HT-29 (cell line): ENCODE data around the gene CFAP298. TPM values are rescaled to one million over a fixed set of nuclear protein-coding genes. Genes with fewer than 3 reads are reported as not detected.
"Not testable (repeated sequence)": the region's sequence is repeated elsewhere in the genome, so short reads cannot be mapped to it uniquely, and the experiment has no call there.

ENCODE experiments used
- DNase-seq: peaks from one replicate; pipeline ENCODE4 v3.0.0-alpha.2; 2015; ENCODE audit warnings: low spot score
- small RNA-seq: library from RNA; depleted of rRNA; stranded (forward); fragments of <200 nt; gene quantifications from one replicate; pipeline ENCODE3, GENCODE V24; 2014
- total RNA-seq: library from RNA; depleted of rRNA; stranded (reverse); fragments of >200 nt; shearing (Covaris generic); gene quantifications from 2 replicates; pipeline ENCODE4 v1.2.3, GENCODE V29; 2014; rRNA removed

Gene CFAP298
- total RNA-seq, 1 experiment from 2014 or later, result 82.4 TPM

GRCh38 chr21:32566741-32567389 lies 45.3 kb downstream of the CFAP298 start:
- no peak for DNase-seq

DNA sequence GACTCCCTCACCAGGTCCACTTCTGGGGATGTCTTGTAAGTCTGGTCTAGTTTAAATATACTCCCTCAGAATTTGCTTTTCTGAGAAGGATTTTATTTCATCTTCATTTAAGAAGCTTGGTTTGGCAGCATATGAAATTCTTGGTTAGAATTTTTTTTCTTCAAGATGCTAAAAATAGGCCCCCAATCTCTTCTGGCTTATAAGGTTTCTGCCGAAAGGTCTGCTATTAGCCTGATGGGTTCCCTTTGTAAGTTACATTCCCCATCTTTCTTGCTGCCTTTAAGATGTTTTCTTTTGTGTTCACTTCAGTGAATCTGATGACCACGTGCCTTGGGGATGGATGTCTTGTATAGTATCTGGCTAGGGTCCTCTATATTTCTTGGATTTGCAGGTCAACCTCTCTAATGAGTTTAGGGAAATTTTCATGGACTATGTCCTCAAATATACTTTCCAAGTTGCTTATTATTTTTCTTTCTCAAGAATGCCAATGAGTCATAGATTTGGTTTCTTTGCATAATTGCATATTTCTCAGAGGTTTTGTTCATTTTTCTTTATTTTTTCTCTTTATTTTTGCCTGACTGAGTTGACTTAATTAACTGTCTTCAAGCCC lies 46.2 kb downstream of the CFAP298 start:
- DNase-seq, result no peak

DNA sequence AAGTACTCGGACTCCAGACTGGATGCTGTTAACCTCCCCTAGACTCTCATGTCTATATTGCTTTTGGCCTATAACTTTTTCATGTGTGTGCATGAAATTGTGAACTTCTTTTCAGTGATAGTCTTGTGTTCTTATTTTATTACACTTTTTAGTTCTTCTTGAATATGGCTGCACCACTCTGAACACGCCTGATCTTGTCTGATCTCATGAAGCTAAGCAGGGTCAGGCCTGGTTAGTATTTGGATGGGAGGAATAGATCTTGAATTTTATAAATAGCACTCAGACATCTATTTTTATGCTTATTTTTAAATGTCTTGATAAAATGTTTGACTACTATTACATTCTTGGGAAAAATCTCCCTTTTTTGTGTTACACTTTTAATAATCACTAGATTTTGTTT lies 49.3 kb downstream of the CFAP298 start:
- no peak for DNase-seq

- peak; percentile 47 for DNase-seq
Measured at GRCh38 chr21:32562426-32562825, 49.8 kb downstream of the CFAP298 start.

DNA sequence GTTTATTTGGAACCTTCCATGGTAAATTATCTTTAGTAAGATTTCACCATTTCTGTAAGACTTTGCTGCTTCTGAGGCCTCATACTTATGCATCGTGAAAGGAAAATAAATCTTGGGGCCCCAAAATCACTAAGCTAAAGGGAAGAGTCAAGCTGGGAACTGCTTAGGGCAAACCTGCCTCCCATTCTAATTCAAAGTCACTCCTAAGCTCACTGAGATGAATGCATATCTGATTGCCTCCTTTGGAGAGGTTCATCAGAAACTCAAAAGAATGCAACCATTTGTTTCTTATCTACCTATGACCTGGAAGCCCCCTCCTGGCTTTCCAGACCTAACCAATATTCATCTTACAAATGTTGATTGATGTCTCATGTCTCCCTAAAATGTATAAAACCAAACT lies 50.7 kb downstream of the CFAP298 start:
- DNase-seq, result not testable (repeated sequence)

GRCh38 chr21:32560896-32561295 lies 51.3 kb downstream of the CFAP298 start:
- DNase-seq, result no peak

DNA sequence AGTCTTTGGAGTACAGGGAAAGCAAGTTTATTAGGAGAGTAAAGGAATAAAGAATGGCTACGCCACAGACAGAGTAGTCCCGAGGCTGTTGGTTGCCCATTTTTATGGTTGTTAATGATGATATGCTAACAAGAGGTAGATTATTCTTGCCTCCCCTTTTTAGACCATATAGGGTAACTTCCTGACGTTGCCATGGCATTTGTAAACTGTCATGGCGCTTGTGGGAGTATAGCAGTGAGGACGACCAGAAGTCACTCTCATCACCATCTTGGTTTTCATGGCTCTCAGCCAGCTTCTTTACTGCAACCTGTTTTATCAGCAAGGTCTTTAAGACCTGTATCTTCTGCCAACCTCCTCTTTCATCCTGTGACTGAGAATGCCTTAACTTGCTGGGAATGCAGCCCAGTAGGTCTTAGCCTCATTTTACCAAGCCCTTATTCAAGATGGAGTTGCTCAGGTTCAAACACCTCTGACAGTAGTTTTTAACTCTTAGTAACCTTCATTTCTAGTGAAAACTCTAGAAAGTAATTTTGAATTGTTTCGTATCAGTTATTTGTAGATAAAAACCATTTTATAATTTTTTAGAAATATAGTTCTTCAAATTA lies 53.1 kb downstream of the CFAP298 start:
- DNase-seq, result no peak

DNA sequence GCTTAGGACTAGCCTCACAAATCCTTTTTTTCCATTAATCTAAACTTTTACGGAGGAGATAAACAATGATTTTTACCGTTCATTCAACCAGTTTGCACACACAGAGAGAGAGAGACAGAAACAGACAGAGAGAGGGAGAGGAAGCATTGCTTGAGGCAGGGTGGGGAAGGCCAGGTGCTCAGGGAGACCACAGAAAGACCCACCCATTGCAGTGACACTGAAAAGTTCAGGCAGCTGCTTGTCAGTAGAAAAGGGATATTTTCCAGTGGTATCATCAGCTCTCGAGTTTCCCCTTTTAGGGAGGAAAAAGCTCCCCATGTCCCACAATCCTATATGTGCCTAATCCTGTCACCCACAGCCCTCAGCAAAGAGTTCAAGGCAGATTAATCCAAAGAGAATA lies 54.1 kb downstream of the CFAP298 start:
- DNase-seq, result no peak

GRCh38 chr21:32554832-32555638 lies 57.1 kb downstream of the CFAP298 start:
- DNase-seq, result no peak

DNA sequence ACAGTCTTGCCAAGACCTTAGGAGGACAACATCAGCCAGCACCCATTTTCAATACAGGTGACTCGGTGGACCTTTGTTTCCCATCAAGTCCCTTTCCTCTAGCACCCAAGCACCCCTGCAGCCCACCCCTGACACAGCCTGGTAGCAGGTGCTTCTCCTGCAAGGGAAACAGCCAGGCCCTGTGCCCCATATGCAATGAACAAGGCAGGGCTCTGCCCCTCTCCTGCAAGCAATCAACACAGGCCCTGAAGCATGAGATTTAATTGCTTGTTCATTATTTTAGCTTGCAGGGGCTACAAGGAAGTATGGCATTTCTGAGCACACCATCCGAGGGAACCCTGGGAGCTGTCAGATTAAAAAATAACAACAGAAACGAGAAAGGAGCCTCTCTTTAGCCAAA lies 62.3 kb downstream of the CFAP298 start:
- DNase-seq, result no peak

DNA sequence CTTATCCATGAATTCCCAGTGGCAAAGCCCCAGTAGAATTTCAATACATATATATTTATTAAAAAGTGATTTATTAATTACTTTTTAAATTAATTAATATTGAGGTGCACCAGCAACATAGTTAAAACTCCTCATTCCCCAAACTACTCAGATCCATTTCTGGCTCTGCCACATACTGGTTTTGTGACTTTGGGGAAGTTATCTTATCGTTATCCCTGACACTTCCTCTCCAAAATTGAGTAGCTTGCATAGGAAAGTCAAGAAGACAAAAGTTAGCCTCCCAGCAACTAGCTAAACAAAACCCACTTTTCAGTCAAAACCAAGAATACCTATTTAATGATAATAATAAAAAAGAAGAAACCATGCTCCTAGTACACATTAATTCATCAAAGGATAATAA lies 62.7 kb downstream of the CFAP298 start:
- DNase-seq, result no peak

Small RNA genes within 50 kb of the gene (small RNA-seq; reads per million reads assigned to genes)
- gene RNA5SP490, result 3.2 reads per million, percentile 76 among the genes with 10 or more reads in this experiment

Other genes starting within 250 kb of the CFAP298 start
- 12.5 and 13.9 TPM in 2 replicates for gene URB1, start 219.4 kb downstream of the CFAP298 start, total RNA-seq
- gene EVA1C, start 199.7 kb downstream of the CFAP298 start, total RNA-seq, result 8.1 and 16.0 TPM in 2 replicates
- gene TCP10L, start 26.9 kb downstream of the CFAP298 start, total RNA-seq, result not detected in 2 replicates
- gene SYNJ1, start 115.6 kb upstream of the CFAP298 start, total RNA-seq, result 0.46 and 3.0 TPM in 2 replicates
- gene PAXBP1, start 159.4 kb upstream of the CFAP298 start, total RNA-seq, result 16.5 and 16.7 TPM in 2 replicates